GM18526 (cell line): ENCODE results near the gene TMIGD1.

Experiments
- POLR2A ChIP-seq: IDR thresholded peaks from 3 replicates; pipeline ENCODE4 v1.6.1; 2011; ENCODE audit not compliant: insufficient read length; ENCODE audit errors: extremely low read depth

The TMIGD1 gene

GRCh38 chr17:30368912-30369720, 35.3 kb upstream of the TMIGD1 start:
- TF ChIP-seq POLR2A = no peak

GRCh38 chr17:30366536-30366935, 32.7 kb upstream of the TMIGD1 start:
- no peak for TF ChIP-seq POLR2A

GRCh38 chr17:30363715-30364202, 29.9 kb upstream of the TMIGD1 start:
- no peak for TF ChIP-seq POLR2A

- no peak for TF ChIP-seq POLR2A
Observed at GRCh38 chr17:30361766-30362279, 28.0 kb upstream of the TMIGD1 start.

GRCh38 chr17:30360086-30360808, 26.4 kb upstream of the TMIGD1 start:
- no peak for TF ChIP-seq POLR2A

GRCh38 chr17:30358055-30358760, 24.4 kb upstream of the TMIGD1 start:
- no peak for TF ChIP-seq POLR2A

GRCh38 chr17:30357476-30357875, 23.6 kb upstream of the TMIGD1 start:
- no peak for TF ChIP-seq POLR2A

GRCh38 chr17:30354701-30355100, 20.8 kb upstream of the TMIGD1 start:
- TF ChIP-seq POLR2A = no peak

- TF ChIP-seq POLR2A = no peak
Observed at GRCh38 chr17:30352240-30352814, 18.5 kb upstream of the TMIGD1 start.

GRCh38 chr17:30351735-30352134, 17.9 kb upstream of the TMIGD1 start:
- no peak for TF ChIP-seq POLR2A

GRCh38 chr17:30349252-30349651, 15.4 kb upstream of the TMIGD1 start:
- TF ChIP-seq POLR2A = no peak

GRCh38 chr17:30347488-30347887, 13.6 kb upstream of the TMIGD1 start:
- TF ChIP-seq POLR2A = no peak

- no peak for TF ChIP-seq POLR2A
Observed at GRCh38 chr17:30346221-30346795, 12.5 kb upstream of the TMIGD1 start.

- no peak for TF ChIP-seq POLR2A
Observed at GRCh38 chr17:30345527-30346075, 11.7 kb upstream of the TMIGD1 start.

GRCh38 chr17:30345089-30345433, 11.2 kb upstream of the TMIGD1 start:
- TF ChIP-seq POLR2A = no peak
